Urothelium cell line (cell line): ENCODE data around the gene TTYH1.

Source experiments
- DNase-seq: peaks from one replicate; pipeline ENCODE4 v3.0.0; 2011; ENCODE audit warnings: low spot score, mixed read lengths
- FAIRE-seq: peaks from 2 replicates; lab custom pipeline; 2011; peaks lifted over from hg19 to GRCh38; lab: Jason Lieb, UNC

The TTYH1 gene

DNA sequence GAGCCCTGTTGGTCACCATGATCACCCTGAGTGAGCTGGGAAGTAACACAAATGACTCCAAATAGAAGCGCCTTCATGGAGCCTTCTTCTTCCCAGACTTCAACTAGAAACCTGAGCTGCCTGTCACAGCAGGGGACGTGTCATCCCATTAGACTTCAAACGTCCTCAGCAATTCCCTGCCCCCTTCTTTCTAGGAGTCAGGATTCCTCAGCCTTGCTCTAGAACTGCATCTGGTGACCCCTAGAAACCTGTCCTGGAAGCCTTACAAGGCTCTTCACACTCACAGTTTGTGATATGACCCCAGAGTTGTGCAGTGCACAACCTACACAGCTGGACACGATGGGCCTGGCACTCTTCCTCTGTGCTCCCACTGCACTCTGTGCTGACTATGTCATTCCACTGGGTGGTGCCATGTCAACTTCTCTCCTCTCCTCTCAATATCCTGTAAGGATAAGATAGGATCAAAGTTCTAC is 23.6 kb upstream of the TTYH1 start:
- DNase-seq (no peak), FAIRE-seq (no peak)

GRCh38 chr19:54392105-54392504 is 23.2 kb upstream of the TTYH1 start:
- FAIRE-seq = no peak
- no peak for DNase-seq

GRCh38 chr19:54393381-54393780 is 21.9 kb upstream of the TTYH1 start:
- no peak for DNase-seq
- FAIRE-seq = no peak

- no peak for FAIRE-seq
- no peak for DNase-seq
Observed at GRCh38 chr19:54395685-54396084, 19.6 kb upstream of the TTYH1 start.

DNA sequence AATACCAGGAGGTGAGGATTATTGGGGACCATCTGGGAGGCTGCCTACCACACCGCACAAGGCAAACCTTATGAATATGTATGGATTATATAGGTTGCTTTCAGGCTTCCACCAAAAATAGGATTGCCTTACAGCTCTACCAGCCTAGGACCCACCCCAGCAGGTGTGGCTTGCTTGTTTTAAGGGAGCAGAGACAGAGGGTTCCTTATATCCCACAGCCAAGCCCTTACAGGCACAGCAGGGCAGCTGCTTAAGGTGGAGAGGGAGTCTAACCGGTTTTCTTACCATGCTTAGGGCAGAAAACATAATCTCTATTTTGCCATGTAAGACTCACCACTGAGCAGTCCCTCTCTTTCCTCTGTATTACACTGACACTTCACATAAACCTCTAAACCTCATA is 16.1 kb upstream of the TTYH1 start:
- no peak for FAIRE-seq

DNA sequence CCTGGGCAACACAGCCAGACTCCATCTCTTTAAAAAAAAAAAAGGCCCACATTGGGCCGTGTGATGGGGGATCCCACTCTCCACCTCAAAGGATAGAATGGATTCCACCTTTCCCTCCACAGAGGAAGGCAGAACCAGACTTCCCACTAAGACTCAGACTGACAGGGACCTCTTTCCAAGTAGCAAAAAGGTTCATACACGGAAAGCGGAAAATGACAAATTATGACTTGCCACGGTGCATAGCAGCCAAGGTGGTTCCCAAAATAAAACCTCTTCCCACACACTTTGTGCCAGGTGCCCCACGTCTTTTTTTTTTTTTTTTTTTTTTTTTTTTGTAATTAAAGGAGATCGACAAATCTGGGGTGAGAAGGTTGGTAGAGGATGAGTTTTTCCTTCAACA is 14.4 kb upstream of the TTYH1 start:
- no peak for DNase-seq
- no peak for FAIRE-seq

More for the DNA sequence above, 16.1 kb upstream of the TTYH1 start:
- no peak for DNase-seq

- no peak for DNase-seq
- no peak for FAIRE-seq
Observed at GRCh38 chr19:54403054-54403453, 12.2 kb upstream of the TTYH1 start.

GRCh38 chr19:54405628-54406027 is 9.6 kb upstream of the TTYH1 start:
- DNase-seq = no peak
- no peak for FAIRE-seq

DNA sequence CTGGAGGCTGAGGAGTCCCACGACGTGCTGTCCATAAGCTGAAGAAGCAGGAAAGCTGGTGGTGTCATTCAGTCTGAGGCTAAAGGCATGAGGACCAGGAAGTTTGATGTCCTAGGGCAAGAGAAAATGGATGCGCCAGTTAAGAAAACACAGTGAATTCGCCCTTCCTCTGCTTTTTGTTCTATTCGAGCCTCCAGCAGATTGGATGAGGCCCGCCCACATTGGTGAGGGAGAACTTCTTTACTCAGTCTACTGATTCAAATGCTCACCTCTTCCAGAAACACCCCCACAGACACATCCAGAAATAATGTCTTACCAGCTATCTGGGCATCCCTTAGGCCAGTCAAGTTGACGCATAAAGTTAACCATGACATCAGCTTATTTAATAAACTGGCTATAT is 7.5 kb upstream of the TTYH1 start:
- FAIRE-seq (no peak), DNase-seq (no peak)

GRCh38 chr19:54408456-54409026 is 6.7 kb upstream of the TTYH1 start:
- DNase-seq (no peak), FAIRE-seq (no peak)

- DNase-seq = no peak
- no peak for FAIRE-seq
Observed at GRCh38 chr19:54411033-54411432, 4.2 kb upstream of the TTYH1 start.

GRCh38 chr19:54412877-54413276 is 2.4 kb upstream of the TTYH1 start:
- FAIRE-seq (no peak), DNase-seq (no peak)

DNA sequence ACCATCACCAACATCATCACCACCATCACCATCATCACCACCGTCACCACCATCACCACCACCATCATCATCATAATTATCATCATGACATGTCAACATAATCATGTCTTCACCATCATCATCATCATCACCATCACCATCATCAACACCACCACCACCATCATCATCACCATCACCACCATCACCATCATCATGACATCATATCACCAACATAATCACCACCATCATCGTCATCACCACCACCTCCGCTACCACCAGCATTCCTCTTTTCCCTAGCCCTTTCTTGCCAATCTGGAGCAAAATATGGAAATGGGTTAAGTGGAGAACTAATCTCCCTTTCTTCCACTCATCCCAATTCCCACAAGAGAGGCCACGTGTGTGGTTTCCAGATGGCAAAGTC is 1.1 kb upstream of the TTYH1 start:
- FAIRE-seq (no peak), DNase-seq (no peak)

DNA sequence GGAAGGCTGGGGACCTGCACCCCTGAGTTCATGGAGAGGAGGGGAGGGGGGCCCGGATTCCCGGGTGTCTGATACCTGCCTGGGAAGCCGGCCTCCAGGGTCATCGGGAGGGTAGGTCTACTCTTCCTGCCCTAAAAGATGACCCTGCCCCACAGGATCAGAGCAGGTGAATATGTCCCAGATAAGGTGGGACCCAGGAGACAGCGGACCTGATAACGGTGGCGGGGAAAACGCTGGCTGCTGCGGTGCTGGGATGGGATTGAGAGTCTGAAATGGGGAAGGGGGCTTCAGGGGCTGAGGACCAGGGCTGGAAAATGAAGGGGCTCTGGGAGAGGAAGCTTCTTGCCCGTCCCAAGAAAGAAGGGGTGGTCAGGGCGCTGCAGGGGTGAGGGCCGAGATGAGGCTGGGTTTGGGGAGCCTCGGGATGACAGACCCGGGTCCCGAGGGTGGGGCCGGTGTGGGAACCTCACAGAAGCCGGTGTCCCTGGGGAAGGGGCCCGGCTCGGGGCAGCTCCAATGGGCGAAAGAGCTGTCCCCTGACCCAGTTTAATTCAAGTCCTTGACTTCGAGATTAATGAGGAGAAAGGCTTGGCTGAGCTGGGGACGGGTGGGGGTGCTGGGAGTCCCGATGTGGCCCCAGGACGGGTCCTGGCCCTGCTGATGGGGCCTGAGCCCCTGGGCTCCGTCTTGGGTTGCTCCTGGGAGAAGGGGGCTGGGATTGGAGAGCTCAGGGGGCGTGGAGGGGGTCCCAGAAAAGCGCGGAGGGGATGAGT is 823 bp downstream of the TTYH1 start:
- FAIRE-seq (no peak), DNase-seq (no peak)

DNA sequence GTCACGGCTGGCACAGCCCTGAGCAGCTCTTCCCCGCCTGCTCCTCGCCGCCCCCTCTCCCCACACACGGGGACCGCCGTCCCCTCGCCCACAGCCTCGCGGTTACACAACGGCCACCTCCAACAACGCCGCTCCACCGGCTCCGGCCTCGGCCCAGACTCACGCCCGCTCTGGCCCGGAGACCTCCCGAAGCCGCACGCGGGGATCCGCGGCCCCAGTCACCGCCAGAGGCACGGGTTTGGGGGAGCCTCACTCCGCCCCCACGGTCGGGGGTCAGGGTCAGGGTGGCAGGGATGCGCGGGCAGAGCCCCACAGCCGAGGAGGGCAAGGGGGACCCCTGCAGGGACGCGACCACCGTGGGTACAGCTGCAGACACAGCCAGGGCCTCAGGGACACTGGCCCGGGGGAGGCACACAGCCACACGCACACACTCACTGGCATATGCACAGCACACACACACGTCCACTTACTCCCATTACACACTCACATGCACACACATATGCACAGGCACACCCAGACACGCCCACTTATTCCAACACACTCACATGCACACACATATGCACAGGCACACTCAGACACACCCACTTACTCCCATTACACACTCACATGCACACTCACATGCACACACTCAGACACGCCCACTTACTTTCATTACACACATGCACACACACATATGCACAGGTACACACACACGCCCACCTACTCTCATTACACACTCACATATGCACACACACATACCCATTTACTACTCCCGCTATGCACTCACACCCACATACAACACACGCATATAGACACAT is 1.6 kb downstream of the TTYH1 start:
- peak; percentile 98 for FAIRE-seq
- DNase-seq = no peak

- DNase-seq (peak; percentile 44), FAIRE-seq (no peak)
Observed at GRCh38 chr19:54418030-54418929, 3.0 kb downstream of the TTYH1 start.

GRCh38 chr19:54418930-54419800 is 3.9 kb downstream of the TTYH1 start:
- no peak for FAIRE-seq

GRCh38 chr19:54420068-54420382 is 4.8 kb downstream of the TTYH1 start:
- no peak for DNase-seq
- no peak for FAIRE-seq

More at GRCh38 chr19:54418930-54419800, 3.9 kb downstream of the TTYH1 start:
- no peak for DNase-seq

DNA sequence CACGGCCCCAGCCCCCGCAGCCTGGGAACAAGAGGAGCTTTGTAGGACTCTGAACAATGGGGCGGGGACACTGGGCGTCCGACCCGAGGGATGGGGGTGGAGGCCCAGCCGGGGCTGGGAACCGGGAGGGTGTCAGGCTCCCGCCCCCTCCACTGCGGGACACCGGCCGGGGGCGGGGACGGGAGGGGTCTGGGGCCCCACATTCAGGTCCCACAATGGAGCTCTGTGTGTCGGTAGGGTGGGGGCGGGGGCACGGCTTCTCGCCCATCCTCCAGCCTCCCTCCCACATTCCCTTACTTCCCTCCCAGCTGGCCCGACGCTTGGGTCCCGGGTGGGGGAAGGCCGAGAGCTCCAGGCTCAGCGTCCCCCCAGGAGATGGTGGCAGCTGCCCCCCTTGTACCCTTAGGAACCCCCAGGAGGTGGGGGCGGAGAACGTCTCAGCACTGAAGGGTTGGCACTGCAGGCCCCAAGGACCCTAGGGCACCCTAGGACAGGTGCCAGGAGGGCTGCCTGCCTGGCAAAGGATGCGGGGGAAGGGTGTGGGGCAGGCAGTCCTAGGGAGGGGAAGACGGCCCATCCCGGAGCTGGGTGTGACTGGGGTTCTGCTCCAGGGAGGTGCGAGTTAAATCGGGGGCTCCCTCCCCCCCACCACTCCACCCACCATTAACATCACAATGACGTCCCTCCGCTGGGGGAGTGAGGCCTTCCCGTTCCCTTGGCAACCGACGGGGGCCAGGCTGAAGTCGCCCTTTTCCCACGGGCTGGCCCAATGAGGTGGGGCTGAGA is 5.3 kb downstream of the TTYH1 start:
- peak; percentile 84 for DNase-seq
- FAIRE-seq = peak; percentile 40
